HEK293 (cell line): ENCODE measurements around the gene SPRED2.

ENCODE experiments used
- CTCF ChIA-PET: fragments of 350-600 bp; formaldehyde crosslinking; extraction: SDS; loops from one replicate; lab custom pipeline; 2021; ENCODE audit warnings: antibody characterized with exemption; lab: Yijun Ruan, JAX
- POLR2A ChIA-PET: fragments of 300-600 bp; formaldehyde crosslinking; extraction: SDS; loops from one replicate; lab custom pipeline; 2020; ENCODE audit warnings: antibody characterized with exemption, inconsistent platforms; lab: Yijun Ruan, JAX
- H3K27ac ChIP-seq: fragments of 200-500 bp; sonication (Bioruptor generic); 2 replicates; pipeline ENCODE4 v1.5.1; 2014; ENCODE audit warnings: low read depth, low read length, control low read depth, inconsistent platforms; ENCODE audit errors: extremely low read depth
- H3K36me3 ChIP-seq, 2 experiments: fragments of 200-500 bp in 1 of 2; sonication (Bioruptor generic) in 1 of 2; 1 replicate in 1 of 2; 2 replicates in 1 of 2; pipeline ENCODE4 v1.5.1; 2014 to 2017; ENCODE audit warnings: inconsistent platforms in 2 of 2, low read length in 2 of 2; ENCODE audit not compliant: control insufficient read depth in 2 of 2, insufficient read depth in 1 of 2
- H3K4me1 ChIP-seq: fragments of 200-500 bp; sonication (Bioruptor generic); 2 replicates; pipeline ENCODE4 v1.5.1; 2014; ENCODE audit warnings: mild to moderate bottlenecking, low read length, inconsistent platforms; ENCODE audit not compliant: control insufficient read depth, insufficient read depth
- H3K4me3 ChIP-seq: 2 replicates; pipeline ENCODE4 v1.5.1; 2011; ENCODE audit warnings: low read depth, mild to moderate bottlenecking, control low read depth, low read length, moderate library complexity
- H3K9me3 ChIP-seq: fragments of 200-500 bp; sonication (Bioruptor generic); 2 replicates; pipeline ENCODE4 v1.5.1; 2014; ENCODE audit warnings: low read depth, low read length, inconsistent platforms; ENCODE audit not compliant: control insufficient read depth, insufficient read depth
- EGR2 ChIP-seq: fragments of 450-650 bp; formaldehyde crosslinking; IDR thresholded peaks from 2 replicates; pipeline ENCODE4 v1.5.1; 2016; ENCODE audit warnings: low read depth, missing biosample characterization, missing genetic modification characterization
- HOXA7 ChIP-seq: sonication (generic); formaldehyde crosslinking; IDR thresholded peaks from 2 replicates; pipeline ENCODE4 v1.8.1; 2022; ENCODE audit warnings: missing genetic modification reagents, borderline replicate concordance
- MZF1 ChIP-seq: fragments of 450-650 bp; formaldehyde crosslinking; IDR thresholded peaks from 2 replicates; pipeline ENCODE4 v1.5.1; 2017; ENCODE audit warnings: missing biosample characterization, missing genetic modification characterization, borderline replicate concordance
- PRDM1 ChIP-seq: fragments of 450-650 bp; formaldehyde crosslinking; IDR thresholded peaks from 2 replicates; pipeline ENCODE4; 2016; ENCODE audit warnings: missing biosample characterization, missing genetic modification characterization
- REPIN1 ChIP-seq: fragments of 450-650 bp; formaldehyde crosslinking; IDR thresholded peaks from 2 replicates; pipeline ENCODE4 v1.5.1; 2017; ENCODE audit warnings: missing biosample characterization, missing genetic modification characterization, low read depth
- SCRT1 ChIP-seq: fragments of 450-650 bp; formaldehyde crosslinking; IDR thresholded peaks from 2 replicates; pipeline ENCODE4 v1.5.1; 2016; ENCODE audit warnings: missing biosample characterization, missing genetic modification characterization, borderline replicate concordance
- SCRT2 ChIP-seq: fragments of 450-650 bp; formaldehyde crosslinking; IDR thresholded peaks from 2 replicates; pipeline ENCODE4 v1.5.1; 2016; ENCODE audit warnings: missing biosample characterization, missing genetic modification characterization
- SP7 ChIP-seq: fragments of 450-650 bp; formaldehyde crosslinking; IDR thresholded peaks from 2 replicates; pipeline ENCODE4 v1.5.1; 2016; ENCODE audit warnings: missing biosample characterization, missing genetic modification characterization
- ZBTB21 ChIP-seq: fragments of 450-650 bp; formaldehyde crosslinking; IDR thresholded peaks from 2 replicates; pipeline ENCODE4 v1.5.1; 2017; ENCODE audit warnings: missing biosample characterization, missing genetic modification characterization
- ZNF133 ChIP-seq: fragments of 450-650 bp; formaldehyde crosslinking; IDR thresholded peaks from 2 replicates; pipeline ENCODE4 v1.5.1; 2016; ENCODE audit warnings: missing biosample characterization, missing genetic modification characterization
- ZNF146 ChIP-seq: fragments of 450-650 bp; formaldehyde crosslinking; IDR thresholded peaks from 2 replicates; pipeline ENCODE4 v1.5.1; 2016; ENCODE audit warnings: missing biosample characterization, missing genetic modification characterization
- ZNF211 ChIP-seq: fragments of 450-650 bp; formaldehyde crosslinking; IDR thresholded peaks from 2 replicates; pipeline ENCODE4 v1.5.1; 2016; ENCODE audit warnings: low read depth, missing biosample characterization, missing genetic modification characterization
- ZNF223 ChIP-seq: fragments of 450-650 bp; formaldehyde crosslinking; IDR thresholded peaks from 2 replicates; pipeline ENCODE4 v1.5.1; 2016; ENCODE audit warnings: missing biosample characterization, missing genetic modification characterization
- ZNF335 ChIP-seq: fragments of 450-650 bp; formaldehyde crosslinking; conservative IDR thresholded peaks from 2 replicates; pipeline ENCODE4 v1.5.1; 2016; ENCODE audit warnings: missing biosample characterization, missing genetic modification characterization
- ZNF366 ChIP-seq: fragments of 450-650 bp; formaldehyde crosslinking; conservative IDR thresholded peaks from 2 replicates; pipeline ENCODE4 v1.5.1; 2016; ENCODE audit warnings: missing biosample characterization, missing genetic modification characterization
- ZNF600 ChIP-seq: fragments of 450-650 bp; formaldehyde crosslinking; IDR thresholded peaks from 2 replicates; pipeline ENCODE4 v1.5.1; 2016; ENCODE audit warnings: missing biosample characterization, missing genetic modification characterization
- ZNF610 ChIP-seq: fragments of 450-650 bp; formaldehyde crosslinking; IDR thresholded peaks from 2 replicates; pipeline ENCODE4 v1.5.1; 2016; ENCODE audit warnings: missing biosample characterization, missing genetic modification characterization, borderline replicate concordance
- ZNF768 ChIP-seq: fragments of 450-650 bp; formaldehyde crosslinking; IDR thresholded peaks from 2 replicates; pipeline ENCODE4 v1.5.1; 2018; ENCODE audit warnings: missing biosample characterization, mild to moderate bottlenecking, missing genetic modification characterization
- ZNF785 ChIP-seq: fragments of 450-650 bp; formaldehyde crosslinking; IDR thresholded peaks from 2 replicates; pipeline ENCODE4 v1.5.1; 2016; ENCODE audit warnings: missing biosample characterization, missing genetic modification characterization
- ZNF791 ChIP-seq: fragments of 450-650 bp; formaldehyde crosslinking; IDR thresholded peaks from 2 replicates; pipeline ENCODE4 v1.5.1; 2016; ENCODE audit warnings: missing biosample characterization, missing genetic modification characterization
- ZSCAN23 ChIP-seq: fragments of 450-650 bp; formaldehyde crosslinking; IDR thresholded peaks from 2 replicates; pipeline ENCODE4 v1.5.1; 2016; ENCODE audit warnings: missing biosample characterization, missing genetic modification characterization
- TF ChIP-seq, protein P1 (sequence below): fragments of 450-650 bp; formaldehyde crosslinking; IDR thresholded peaks from 2 replicates; pipeline ENCODE4 v1.5.1; 2016; ENCODE audit warnings: missing biosample characterization, missing genetic modification characterization
- TF ChIP-seq, protein P2 (sequence below): fragments of 450-650 bp; formaldehyde crosslinking; IDR thresholded peaks from 2 replicates; pipeline ENCODE4 v1.5.1; 2016; ENCODE audit warnings: missing biosample characterization, missing genetic modification characterization

Gene SPRED2

GRCh38 chr2:65389476-65389875 is 42.9 kb downstream of the SPRED2 start:
- Histone ChIP-seq H3K36me3 (no peaks in the 10 kb centered on the region), H3K4me3 (no peak overlapping the region), H3K9me3 (no peaks in the 10 kb centered on the region), H3K27ac (no peak overlapping the region), H3K4me1 (0 out of 2 replicates have a peak, but pooled peaks cover 3% of the 10 kb centered on the region)
- no peak for TF ChIP-seq HOXA7 (CRISPR knock-in tag)
- no peak for TF ChIP-seq MZF1
- TF ChIP-seq ZNF335 (tag by site-specific recombination) = no peak
- no peak for TF ChIP-seq ZNF146 (tag by site-specific recombination)
- no peak for TF ChIP-seq ZNF768 (tag by site-specific recombination)
- no peak for TF ChIP-seq ZNF785 (tag by site-specific recombination)
- no peak for TF ChIP-seq ZNF211 (tag by site-specific recombination)
- TF ChIP-seq REPIN1 (tag by site-specific recombination) = no peak
- CTCF ChIA-PET = interaction anchor here (0.9 kb wide), 1 partner anchor 124 kb away, joined by 3 read pairs; no protein-coding TSS in a partner anchor
- POLR2A ChIA-PET = no interaction called here

- ChIA-PET CTCF (no interaction called here), POLR2A (no interaction called here)
- no peaks in the 10 kb centered on the region for H3K36me3 ChIP-seq
- H3K9me3 ChIP-seq = no peaks in the 10 kb centered on the region
- no peak overlapping the region for H3K27ac ChIP-seq
- H3K4me3 ChIP-seq = no peak overlapping the region
- H3K4me1 ChIP-seq = peaks cover 7% of the 10 kb centered on the region
- TF ChIP-seq PRDM1 (tag by site-specific recombination) (no peak), SCRT1 (tag by site-specific recombination) (peak; percentile 92), ZNF600 (tag by site-specific recombination) (no peak), ZNF791 (tag by site-specific recombination) (no peak), HOXA7 (CRISPR knock-in tag) (no peak), ZNF223 (no peak), SP7 (no peak), ZNF610 (tag by site-specific recombination) (no peak), ZNF211 (tag by site-specific recombination) (no peak), ZBTB21 (no peak), EGR2 (tag by site-specific recombination) (no peak), ZNF366 (tag by site-specific recombination) (no peak), ZSCAN23 (tag by site-specific recombination) (no peak), ZNF133 (tag by site-specific recombination) (no peak), SCRT2 (peak; percentile 98)
- TF ChIP-seq, protein P1, sequence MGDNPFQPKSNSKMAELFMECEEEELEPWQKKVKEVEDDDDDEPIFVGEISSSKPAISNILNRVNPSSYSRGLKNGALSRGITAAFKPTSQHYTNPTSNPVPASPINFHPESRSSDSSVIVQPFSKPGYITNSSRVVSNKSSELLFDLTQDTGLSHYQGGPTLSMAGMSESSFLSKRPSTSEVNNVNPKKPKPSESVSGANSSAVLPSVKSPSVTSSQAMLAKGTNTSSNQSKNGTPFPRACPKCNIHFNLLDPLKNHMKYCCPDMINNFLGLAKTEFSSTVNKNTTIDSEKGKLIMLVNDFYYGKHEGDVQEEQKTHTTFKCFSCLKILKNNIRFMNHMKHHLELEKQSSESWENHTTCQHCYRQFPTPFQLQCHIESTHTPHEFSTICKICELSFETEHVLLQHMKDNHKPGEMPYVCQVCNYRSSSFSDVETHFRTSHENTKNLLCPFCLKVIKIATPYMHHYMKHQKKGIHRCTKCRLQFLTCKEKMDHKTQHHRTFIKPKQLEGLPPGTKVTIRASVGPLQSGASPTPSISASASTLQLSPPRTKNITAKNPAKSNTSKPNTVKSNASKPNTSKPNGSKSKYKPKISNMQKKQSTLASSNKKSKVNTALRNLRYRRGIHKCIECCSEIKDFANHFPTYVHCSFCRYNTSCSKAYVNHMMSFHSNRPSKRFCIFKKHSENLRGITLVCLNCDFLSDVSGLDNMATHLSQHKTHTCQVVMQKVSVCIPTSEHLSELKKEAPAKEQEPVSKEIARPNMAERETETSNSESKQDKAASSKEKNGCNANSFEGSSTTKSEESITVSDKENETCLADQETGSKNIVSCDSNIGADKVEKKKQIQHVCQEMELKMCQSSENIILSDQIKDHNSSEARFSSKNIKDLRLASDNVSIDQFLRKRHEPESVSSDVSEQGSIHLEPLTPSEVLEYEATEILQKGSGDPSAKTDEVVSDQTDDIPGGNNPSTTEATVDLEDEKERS (tag by site-specific recombination) = no peak
- TF ChIP-seq, protein P2, sequence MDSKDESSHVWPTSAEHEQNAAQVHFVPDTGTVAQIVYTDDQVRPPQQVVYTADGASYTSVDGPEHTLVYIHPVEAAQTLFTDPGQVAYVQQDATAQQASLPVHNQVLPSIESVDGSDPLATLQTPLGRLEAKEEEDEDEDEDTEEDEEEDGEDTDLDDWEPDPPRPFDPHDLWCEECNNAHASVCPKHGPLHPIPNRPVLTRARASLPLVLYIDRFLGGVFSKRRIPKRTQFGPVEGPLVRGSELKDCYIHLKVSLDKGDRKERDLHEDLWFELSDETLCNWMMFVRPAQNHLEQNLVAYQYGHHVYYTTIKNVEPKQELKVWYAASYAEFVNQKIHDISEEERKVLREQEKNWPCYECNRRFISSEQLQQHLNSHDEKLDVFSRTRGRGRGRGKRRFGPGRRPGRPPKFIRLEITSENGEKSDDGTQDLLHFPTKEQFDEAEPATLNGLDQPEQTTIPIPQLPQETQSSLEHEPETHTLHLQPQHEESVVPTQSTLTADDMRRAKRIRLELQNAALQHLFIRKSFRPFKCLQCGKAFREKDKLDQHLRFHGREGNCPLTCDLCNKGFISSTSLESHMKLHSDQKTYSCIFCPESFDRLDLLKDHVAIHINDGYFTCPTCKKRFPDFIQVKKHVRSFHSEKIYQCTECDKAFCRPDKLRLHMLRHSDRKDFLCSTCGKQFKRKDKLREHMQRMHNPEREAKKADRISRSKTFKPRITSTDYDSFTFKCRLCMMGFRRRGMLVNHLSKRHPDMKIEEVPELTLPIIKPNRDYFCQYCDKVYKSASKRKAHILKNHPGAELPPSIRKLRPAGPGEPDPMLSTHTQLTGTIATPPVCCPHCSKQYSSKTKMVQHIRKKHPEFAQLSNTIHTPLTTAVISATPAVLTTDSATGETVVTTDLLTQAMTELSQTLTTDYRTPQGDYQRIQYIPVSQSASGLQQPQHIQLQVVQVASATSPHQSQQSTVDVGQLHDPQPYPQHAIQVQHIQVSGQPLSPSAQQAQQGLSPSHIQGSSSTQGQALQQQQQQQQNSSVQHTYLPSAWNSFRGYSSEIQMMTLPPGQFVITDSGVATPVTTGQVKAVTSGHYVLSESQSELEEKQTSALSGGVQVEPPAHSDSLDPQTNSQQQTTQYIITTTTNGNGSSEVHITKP (tag by site-specific recombination) = 0 out of 2 replicates have a peak, but pooled peaks have one; percentile 15
Measured at GRCh38 chr2:65388596-65389390, 43.6 kb downstream of the SPRED2 start.
